Esophagus squamous epithelium (tissue), 4 donors: Measurements from ENCODE around the gene LRRIQ1.

ENCODE experiments used
- CTCF ChIP-seq, 6 experiments: fragments of 450-650 bp in 4 of 6; fragments of 200-600 bp in 2 of 6; sonication (generic) in 2 of 6; IDR thresholded peaks; one replicate each; pipeline ENCODE4 v1.5.1; 2016 to 2019; ENCODE audit warnings: antibody characterized with exemption in 6 of 6, mild to moderate bottlenecking in 4 of 6, moderate library complexity in 4 of 6
- POLR2A ChIP-seq, 4 donors: fragments of 450-650 bp; IDR thresholded peaks; one replicate each; pipeline ENCODE4 v1.6.1; 2017; ENCODE audit warnings: antibody characterized with exemption in 4 of 4, mild to moderate bottlenecking in 4 of 4, moderate library complexity in 3 of 4

GRCh38 chr12:85076688-85077430 lies 40.7 kb downstream of the LRRIQ1 start:
- TF ChIP-seq CTCF (IDR thresholded peaks at IDR 0.05) (peak in 3 of 6 experiments; percentile 10 to 45 (median 31)), POLR2A (IDR thresholded peaks at IDR 0.05) (no peak)
